8988T (cell line): ENCODE measurements around the gene ATP2B1.
"Not testable (repeated sequence)": the region's sequence is repeated elsewhere in the genome, so short reads cannot be mapped to it uniquely, and the experiment has no call there.

Experiments
- DNase-seq: peaks from one replicate; pipeline ENCODE4 v3.0.0; 2011

Gene ATP2B1

DNA sequence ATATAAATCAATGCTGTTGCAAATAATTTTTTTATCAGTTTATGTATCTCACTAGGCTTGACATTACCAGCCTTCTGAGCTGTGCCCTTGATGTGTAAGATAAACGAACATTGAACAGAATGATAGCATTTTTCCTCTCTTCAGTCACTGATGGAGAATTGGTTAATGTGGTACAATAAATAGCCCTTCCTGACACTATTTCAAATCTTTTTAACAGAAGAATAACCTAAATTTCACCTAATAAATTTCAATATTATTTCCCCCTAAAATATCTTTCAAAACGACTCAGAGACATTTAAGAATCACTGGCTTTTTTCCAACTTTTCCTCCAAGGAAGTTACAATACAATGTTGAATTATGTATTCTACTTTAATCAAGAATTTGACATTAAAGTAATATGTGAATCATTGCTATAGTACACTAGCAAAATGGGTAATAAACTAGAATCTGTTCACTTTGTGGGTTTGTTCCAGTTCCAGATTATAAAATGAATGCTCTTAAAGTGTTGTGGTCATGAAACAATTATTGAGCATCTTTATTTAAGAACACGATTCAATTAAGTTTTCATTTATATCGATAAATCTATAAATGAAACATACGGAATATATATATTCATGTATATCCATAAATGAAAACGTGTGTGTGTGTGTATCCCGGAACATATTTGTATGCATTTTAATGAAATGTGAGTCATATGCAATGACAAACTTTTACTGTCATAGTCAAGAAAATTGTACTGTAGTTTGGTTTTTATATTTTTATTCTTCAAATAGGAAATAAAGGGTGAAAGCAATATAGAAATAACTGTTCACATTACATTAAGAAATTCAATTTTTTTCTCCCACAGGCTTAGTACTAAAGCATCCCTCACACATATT lies 2.5 kb upstream of the ATP2B1 start:
- no peak for DNase-seq

DNA sequence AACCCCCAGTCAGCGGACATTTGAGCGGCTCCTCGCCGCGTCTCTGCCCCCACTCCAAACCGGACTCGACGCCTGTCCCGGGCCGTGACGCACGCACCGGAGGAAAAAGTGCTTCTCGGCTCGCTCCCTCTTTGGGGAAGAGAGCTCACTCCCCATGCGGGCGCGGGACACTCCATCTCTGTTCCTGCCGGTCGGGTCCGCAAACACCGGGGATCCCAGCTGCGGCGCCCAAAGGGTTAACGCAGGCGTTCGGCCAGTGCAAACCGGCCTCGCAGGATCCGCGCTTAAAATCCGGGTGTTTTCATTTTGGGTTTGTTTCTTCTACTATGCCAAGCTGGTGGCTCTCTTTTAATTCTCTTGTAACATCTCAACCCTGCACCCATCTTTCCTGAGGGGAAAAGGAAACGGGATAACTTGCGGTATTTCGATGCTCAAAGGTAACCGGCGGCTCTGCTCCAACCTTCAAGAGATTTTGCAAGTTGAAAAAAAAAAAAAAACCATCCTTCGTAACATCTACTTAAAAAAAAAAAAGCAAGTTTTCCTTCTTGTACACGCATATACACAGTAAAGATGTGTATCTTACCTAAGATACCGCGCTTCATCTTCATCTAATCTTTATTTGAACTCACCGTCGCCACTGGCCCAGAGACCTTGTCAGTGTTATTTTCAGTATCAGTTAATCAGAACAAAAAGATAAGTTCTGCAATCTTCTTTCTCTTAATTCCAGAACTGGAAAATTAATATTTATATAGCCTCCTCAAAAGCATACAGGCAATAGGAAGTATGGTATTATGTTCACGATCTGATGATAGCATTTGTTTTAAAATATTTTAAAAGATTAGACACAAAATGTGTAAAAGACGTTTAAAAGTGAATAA lies 1.6 kb upstream of the ATP2B1 start:
- no peak for DNase-seq

- DNase-seq, result peak; percentile 94
Observed at GRCh38 chr12:89709157-89709994, 738 bp upstream of the ATP2B1 start.

GRCh38 chr12:89707703-89708564 lies 704 bp downstream of the ATP2B1 start:
- DNase-seq, result peak; percentile 18

DNA sequence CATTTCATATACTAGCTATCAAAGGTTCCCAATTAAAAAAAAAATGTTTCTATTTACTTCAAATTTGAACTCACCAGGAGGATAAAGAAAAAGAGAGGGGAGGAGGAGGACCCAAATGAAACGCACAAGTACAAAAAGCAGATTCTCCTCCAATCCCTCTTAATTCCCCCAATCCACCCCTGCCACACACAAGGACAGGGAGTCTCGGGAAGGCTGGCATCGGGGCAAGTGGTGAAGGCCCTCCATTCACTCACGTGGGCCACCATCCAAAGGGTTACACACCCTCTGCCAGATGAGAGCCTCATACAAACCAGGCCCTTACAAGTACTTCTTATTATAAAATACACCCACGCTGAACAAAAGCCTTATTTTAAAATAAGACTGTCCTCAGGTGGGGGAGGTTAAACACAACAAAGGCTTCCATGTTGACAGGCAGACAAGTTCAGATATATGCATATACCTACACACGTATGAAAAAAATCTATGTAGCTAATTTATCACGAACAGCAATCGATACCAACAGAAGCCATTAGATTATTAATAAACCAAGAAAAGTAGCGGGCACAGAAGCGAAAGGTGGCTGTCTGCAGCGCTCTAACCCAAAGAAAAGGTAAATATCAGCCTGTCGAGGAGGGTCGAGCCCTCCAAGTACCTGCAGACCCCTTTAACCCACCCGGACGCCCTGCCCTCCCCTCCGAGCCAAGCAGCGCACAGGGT lies 1.5 kb downstream of the ATP2B1 start:
- DNase-seq, result no peak

GRCh38 chr12:89706551-89706950 lies 2.1 kb downstream of the ATP2B1 start:
- no peak for DNase-seq

GRCh38 chr12:89704457-89704856 lies 4.2 kb downstream of the ATP2B1 start:
- DNase-seq, result no peak

DNA sequence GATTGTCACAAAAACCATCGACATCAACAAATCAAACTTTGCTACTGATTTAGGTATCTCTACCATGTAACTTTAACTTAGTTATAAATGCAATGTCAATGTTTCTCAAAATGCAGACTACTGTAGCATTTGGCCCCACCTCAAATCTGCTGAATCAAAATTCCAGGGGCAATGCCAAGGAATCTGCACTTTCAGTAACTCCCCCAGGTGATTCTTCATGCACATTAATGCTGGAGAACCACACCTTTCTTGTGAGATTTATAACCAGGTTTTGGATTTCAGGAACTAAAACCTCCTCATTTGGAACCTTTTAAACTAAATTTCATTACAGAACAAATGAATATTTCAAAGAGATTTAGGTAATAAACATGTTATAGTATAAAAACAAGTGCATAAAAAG lies 4.9 kb downstream of the ATP2B1 start:
- DNase-seq, result no peak

DNA sequence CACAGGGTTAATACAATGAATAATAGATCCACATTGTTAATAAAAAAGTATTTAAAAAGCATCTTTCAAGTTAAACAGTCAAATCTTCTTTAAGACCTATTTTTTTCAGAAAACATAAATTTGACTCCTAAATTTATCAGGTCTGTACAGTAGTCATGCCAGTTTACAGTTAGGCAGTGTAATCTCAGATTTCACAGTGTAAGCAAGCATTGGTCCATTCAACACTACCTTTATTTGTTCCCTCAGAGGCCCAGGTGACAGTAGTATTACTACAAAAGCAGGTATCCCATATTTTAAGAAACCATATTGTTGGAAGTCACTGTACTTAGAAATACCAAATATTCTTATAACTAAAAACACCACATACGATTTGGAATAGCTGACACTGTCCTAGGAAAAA lies 6.1 kb downstream of the ATP2B1 start:
- DNase-seq, result no peak

DNA sequence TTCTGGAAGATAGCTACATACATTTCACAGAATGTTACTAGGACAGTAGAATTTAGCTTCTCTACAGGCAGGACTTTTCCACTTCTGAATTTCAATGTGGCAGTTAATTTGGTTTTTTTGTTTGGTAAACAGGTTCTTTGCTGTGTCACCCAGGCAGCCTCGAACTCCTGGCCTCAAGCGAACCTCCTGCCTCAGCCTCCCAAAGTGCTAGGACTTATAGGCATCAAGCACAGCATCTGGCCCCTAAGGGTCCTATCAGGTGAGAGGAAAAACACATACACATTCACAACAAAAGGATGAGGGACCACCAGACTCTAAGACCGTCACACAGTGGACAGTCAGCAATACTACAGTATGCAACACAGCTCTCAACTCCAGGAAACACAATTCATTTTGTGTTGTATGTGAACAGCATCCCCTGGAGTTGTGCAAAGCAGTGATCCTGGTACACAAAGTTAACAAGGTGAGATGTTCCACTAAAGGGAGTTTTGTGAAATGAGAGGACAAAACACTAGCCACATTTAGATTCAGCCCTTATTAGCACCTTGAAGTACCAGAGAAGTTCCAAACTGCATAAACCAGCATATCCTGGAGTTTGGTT lies 6.9 kb downstream of the ATP2B1 start:
- DNase-seq, result no peak

GRCh38 chr12:89700191-89700810 lies 8.3 kb downstream of the ATP2B1 start:
- no peak for DNase-seq

GRCh38 chr12:89698607-89699006 lies 10.0 kb downstream of the ATP2B1 start:
- DNase-seq, result no peak

- not testable (repeated sequence) for DNase-seq
Observed at GRCh38 chr12:89697728-89698127, 10.9 kb downstream of the ATP2B1 start.

DNA sequence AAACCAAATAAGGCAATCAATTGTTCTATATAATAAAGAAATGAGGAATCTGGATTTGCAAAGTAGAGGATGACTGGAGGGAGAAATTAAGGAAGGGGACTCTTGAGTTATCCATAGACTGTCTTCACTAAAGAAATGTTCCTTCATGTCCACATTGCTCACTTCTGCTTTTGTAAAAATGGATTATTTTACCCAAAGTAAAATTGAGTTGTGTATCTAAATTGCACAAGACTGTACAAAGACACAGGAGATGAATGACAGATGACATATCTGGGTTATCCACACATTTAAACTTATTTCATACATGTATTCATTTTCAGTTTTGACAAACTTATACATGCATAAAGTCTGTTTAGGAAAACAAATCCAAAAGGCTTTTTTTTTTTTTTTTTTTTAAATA lies 11.3 kb downstream of the ATP2B1 start:
- DNase-seq, result no peak

- no peak for DNase-seq
Observed at GRCh38 chr12:89695830-89696229, 12.8 kb downstream of the ATP2B1 start.

DNA sequence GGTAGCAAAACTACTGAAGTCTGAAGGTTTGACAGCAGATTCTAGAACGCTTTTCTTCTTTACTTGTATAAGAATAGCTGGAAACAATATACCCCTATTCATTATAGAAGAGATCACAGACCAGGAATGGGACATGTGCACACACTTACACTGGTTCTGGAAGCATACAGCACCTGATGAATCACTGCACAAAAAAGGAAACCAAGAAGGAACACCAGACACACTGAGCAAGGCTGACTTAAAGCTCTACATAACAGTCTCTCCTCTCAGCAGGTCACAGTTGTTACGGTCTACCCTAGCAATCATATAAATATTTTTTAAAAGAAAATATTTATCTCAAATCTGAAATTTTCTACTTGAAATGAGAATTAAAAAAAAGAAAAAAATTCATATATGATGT lies 13.5 kb downstream of the ATP2B1 start:
- no peak for DNase-seq

GRCh38 chr12:89694542-89694941 lies 14.1 kb downstream of the ATP2B1 start:
- DNase-seq, result no peak

GRCh38 chr12:89693639-89694202 lies 14.9 kb downstream of the ATP2B1 start:
- DNase-seq, result no peak

DNA sequence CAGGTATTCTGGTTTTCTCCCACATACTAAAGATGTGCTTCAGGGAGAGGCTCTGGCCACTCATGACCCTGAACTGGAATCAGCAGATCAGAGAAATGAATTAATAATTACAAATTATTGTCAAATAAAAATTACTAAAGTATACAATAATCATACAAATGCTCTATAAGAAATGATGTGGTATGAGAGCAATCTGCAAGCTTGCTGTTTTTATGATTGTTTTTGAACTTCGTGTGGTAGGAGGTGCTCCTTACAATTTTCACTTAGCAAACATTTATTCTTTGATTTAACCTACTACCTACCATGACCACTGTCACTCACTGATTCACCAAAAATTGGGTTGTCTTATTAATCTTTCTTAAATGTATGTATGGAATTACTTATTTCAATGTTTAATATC lies 16.2 kb downstream of the ATP2B1 start:
- DNase-seq, result no peak

GRCh38 chr12:89691659-89692058 lies 17.0 kb downstream of the ATP2B1 start:
- DNase-seq, result no peak
